ENCODE measurements around the gene COTL1. TPM values are rescaled to one million over a fixed set of nuclear protein-coding genes. Genes with fewer than 3 reads are reported as not detected.

The COTL1 gene
- total and polyA plus RNA-seq, 2 of the 13 experiments (the other 11 are each of a cell fraction or from before 2014, with no cell fraction given) = 8.7 to 16.9 TPM

- TF ChIP-seq ZFP36 (IDR thresholded peaks at IDR 0.05; ENCODE audit: borderline replicate concordance, low read depth, low read length, partially characterized antibody) (no peak), ZNF232 (CRISPR knock-in tag; IDR thresholded peaks at IDR 0.05; ENCODE audit: borderline replicate concordance) (peak; percentile 63; the same call in 1 of the 2 replicates), PLSCR1 (CRISPR knock-in tag; IDR thresholded peaks at IDR 0.05; ENCODE audit: borderline replicate concordance) (no peak), ZNF879 (CRISPR knock-in tag; IDR thresholded peaks at IDR 0.05) (0 out of 2 replicates have a peak, but pooled peaks have one; percentile 61), HNF1B (CRISPR knock-in tag; IDR thresholded peaks at IDR 0.05) (0 out of 2 replicates have a peak, but pooled peaks have one; percentile 40), HDAC1 (CRISPR knock-in tag; IDR thresholded peaks at IDR 0.05) (peak; percentile 19; the same call in 1 of the 2 replicates), ZSCAN21 (CRISPR knock-in tag; IDR thresholded peaks at IDR 0.05; ENCODE audit: borderline replicate concordance) (no peak), ZNF143 (CRISPR knock-in tag; IDR thresholded peaks at IDR 0.05) (no peak; the same call in 1 of the 2 replicates), ZNF224 (CRISPR knock-in tag; IDR thresholded peaks at IDR 0.05) (no peak), ZNF800 (CRISPR knock-in tag; IDR thresholded peaks at IDR 0.05) (peak; percentile 97), SALL1 (CRISPR knock-in tag; IDR thresholded peaks at IDR 0.05) (peak; percentile 5; the same call in 1 of the 2 replicates), E2F5 (CRISPR knock-in tag; conservative IDR thresholded peaks at IDR 0.05) (0 out of 2 replicates have a peak, but pooled peaks have one; percentile 32), STAT5B (CRISPR knock-in tag; IDR thresholded peaks at IDR 0.05) (0 out of 2 replicates have a peak, but pooled peaks have one; percentile 15), CREBL2 (CRISPR knock-in tag; IDR thresholded peaks at IDR 0.05; ENCODE audit: borderline replicate concordance) (no peak), HNRNPLL (IDR thresholded peaks at IDR 0.05; ENCODE audit: low read depth, low read length, poor library complexity, severe bottlenecking) (peak; percentile 39), SOX6 (IDR thresholded peaks at IDR 0.05) (no peak), SOX6 (CRISPR knock-in tag; IDR thresholded peaks at IDR 0.05) (peak; percentile 39), AGO2 (optimal IDR thresholded peaks at IDR 0.05; ENCODE audit: low read depth, low read length) (peak; percentile 25), HOXD1 (CRISPR knock-in tag; IDR thresholded peaks at IDR 0.05) (peak; percentile 77; the same call in 1 of the 2 replicates), UBTF (CRISPR knock-in tag; IDR thresholded peaks at IDR 0.05) (peak; percentile 54)
Observed at GRCh38 chr16:84617041-84617790, 662 bp downstream of the COTL1 start (continued).
